Activated B cell treated with CpG ODN at 0.5 μM for 24 hours (primary cell): ENCODE results near the gene PJA2. TPM values are rescaled to one million over a fixed set of nuclear protein-coding genes. Genes with fewer than 3 reads are reported as not detected.

Source experiments
- ATAC-seq: fragments of 200-7000 bp; cut with Tn5 transposase; one replicate; pipeline ENCODE4 v1.10.0; 2021; ENCODE audit warnings: low read depth, mild to moderate bottlenecking, moderate library complexity
- CTCF ChIA-PET: fragments of 350-600 bp; sonication (Branson Sonifier 250); formaldehyde crosslinking; loops from one replicate; lab custom pipeline; 2021; ENCODE audit warnings: antibody characterized with exemption; lab: Charles Lee
- POLR2A ChIA-PET: fragments of 350-600 bp; sonication (Branson Sonifier 250); formaldehyde crosslinking; loops from one replicate; lab custom pipeline; 2021; ENCODE audit warnings: antibody characterized with exemption; lab: Charles Lee
- DNase-seq: peaks from one replicate; pipeline ENCODE4 v3.0.0; 2022
- H3K27ac Mint-ChIP-seq: one replicate; pipeline ENCODE4 v1.8.0; 2020; ENCODE audit warnings: mixed read lengths
- H3K27me3 Mint-ChIP-seq: one replicate; pipeline ENCODE4 v1.8.0; 2021; ENCODE audit warnings: mixed read lengths
- H3K36me3 Mint-ChIP-seq: one replicate; pipeline ENCODE4 v1.8.0; 2021; ENCODE audit warnings: low read depth, mixed read lengths
- H3K4me1 Mint-ChIP-seq: one replicate; pipeline ENCODE4 v1.8.0; 2021; ENCODE audit warnings: mixed read lengths
- H3K4me3 Mint-ChIP-seq: one replicate; pipeline ENCODE4 v1.8.0; 2020; ENCODE audit warnings: mild to moderate bottlenecking, mixed read lengths
- H3K9me3 Mint-ChIP-seq: one replicate; pipeline ENCODE4 v1.8.0; 2020; ENCODE audit warnings: mixed read lengths
- intact Hi-C: fragments of 100-400 bp; cut with micrococcal nuclease; formaldehyde crosslinking; loops from one replicate; pipeline ENCODE4 v1.15.1; 2024
- total RNA-seq: library from RNA; stranded (reverse); gene quantifications from 2 replicates; pipeline ENCODE4 v1.2.3, GENCODE V29; 2022
- TF ChIP-seq, protein P1 (sequence below): fragments of 200-600 bp; IDR thresholded peaks from one replicate; pipeline ENCODE4 v1.8.0; 2022; ENCODE audit warnings: antibody characterized with exemption, mild to moderate bottlenecking

The PJA2 gene
- total RNA-seq, 1 donor from 2014 or later = 58.0 TPM

DNA sequence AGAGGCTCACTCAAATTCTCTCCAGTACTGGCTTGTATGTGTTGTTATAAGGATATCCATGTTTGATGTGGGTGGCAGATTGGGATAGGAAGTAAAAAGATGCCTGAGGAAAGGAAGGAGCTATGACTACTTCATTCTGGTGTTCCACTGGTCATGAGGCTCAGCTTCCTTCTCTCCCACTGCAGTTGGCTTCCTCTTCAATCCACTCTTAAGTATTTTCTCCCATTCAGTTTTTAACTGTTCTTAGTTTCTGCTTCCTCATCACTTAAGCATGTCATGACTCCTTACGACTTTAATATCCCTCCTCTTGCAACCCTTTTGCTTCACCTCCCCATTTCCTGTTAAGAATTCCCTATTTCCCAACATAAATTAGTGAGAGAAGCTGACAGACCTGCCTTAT lies 81.1 kb downstream of the PJA2 start:
- POLR2A ChIA-PET = no interaction called here
- no peaks in the 10 kb centered on the region for H3K4me1 Mint-ChIP-seq

GRCh38 chr5:109327570-109327969 lies 82.2 kb downstream of the PJA2 start:
- Mint-ChIP-seq H3K27ac (no peak overlapping the region), H3K4me3 (no peak overlapping the region), H3K36me3 (peaks cover 45% of the 10 kb centered on the region), H3K9me3 (no peaks in the 10 kb centered on the region), H3K4me1 (no peaks in the 10 kb centered on the region), H3K27me3 (no peaks in the 10 kb centered on the region)
- no peak for ATAC-seq
- ChIA-PET POLR2A (no interaction called here), CTCF (no interaction called here)
- TF ChIP-seq, protein P1, sequence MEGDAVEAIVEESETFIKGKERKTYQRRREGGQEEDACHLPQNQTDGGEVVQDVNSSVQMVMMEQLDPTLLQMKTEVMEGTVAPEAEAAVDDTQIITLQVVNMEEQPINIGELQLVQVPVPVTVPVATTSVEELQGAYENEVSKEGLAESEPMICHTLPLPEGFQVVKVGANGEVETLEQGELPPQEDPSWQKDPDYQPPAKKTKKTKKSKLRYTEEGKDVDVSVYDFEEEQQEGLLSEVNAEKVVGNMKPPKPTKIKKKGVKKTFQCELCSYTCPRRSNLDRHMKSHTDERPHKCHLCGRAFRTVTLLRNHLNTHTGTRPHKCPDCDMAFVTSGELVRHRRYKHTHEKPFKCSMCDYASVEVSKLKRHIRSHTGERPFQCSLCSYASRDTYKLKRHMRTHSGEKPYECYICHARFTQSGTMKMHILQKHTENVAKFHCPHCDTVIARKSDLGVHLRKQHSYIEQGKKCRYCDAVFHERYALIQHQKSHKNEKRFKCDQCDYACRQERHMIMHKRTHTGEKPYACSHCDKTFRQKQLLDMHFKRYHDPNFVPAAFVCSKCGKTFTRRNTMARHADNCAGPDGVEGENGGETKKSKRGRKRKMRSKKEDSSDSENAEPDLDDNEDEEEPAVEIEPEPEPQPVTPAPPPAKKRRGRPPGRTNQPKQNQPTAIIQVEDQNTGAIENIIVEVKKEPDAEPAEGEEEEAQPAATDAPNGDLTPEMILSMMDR = no peak
- intact Hi-C loops = no loop called here
- no peak for DNase-seq

More for the DNA sequence above, 81.1 kb downstream of the PJA2 start:
- H3K9me3 Mint-ChIP-seq = no peaks in the 10 kb centered on the region
- peaks cover 51% of the 10 kb centered on the region for H3K36me3 Mint-ChIP-seq
- H3K27ac Mint-ChIP-seq = no peak overlapping the region
- TF ChIP-seq, protein P1 = no peak
- CTCF ChIA-PET = no interaction called here
- intact Hi-C loops = no loop called here
- no peak overlapping the region for H3K4me3 Mint-ChIP-seq
- H3K27me3 Mint-ChIP-seq = no peaks in the 10 kb centered on the region
- DNase-seq (no peak), ATAC-seq (no peak)

DNA sequence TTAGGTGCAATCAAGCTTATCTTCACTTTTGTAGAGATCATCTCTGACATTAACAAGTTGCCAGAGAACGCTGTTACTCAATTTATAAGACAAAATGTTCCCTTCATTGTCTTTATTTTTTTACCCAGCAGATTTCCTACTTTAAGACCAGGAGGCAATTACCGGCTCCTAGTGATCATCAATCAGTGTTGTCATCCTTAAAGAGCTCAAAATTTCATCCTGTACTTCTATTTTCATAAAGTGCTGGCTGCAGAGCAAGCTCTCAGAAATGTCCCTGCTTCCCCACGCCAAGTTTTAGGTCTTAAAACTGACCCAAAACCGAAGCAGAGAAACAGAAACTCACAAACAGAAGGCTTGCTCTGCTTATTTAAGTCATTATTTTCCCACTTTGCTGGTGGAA lies 82.9 kb downstream of the PJA2 start:
- Mint-ChIP-seq H3K9me3 (no peaks in the 10 kb centered on the region), H3K36me3 (peaks cover 45% of the 10 kb centered on the region), H3K4me1 (no peaks in the 10 kb centered on the region), H3K27me3 (no peaks in the 10 kb centered on the region), H3K4me3 (no peak overlapping the region), H3K27ac (no peak overlapping the region)
- DNase-seq = no peak
- intact Hi-C loops = no loop called here
- TF ChIP-seq, protein P1 = no peak
- CTCF ChIA-PET = interaction anchor here (1.3 kb wide), 1 partner anchor 39 kb away, joined by 3 read pairs; no protein-coding TSS in a partner anchor
- ATAC-seq = no peak
- POLR2A ChIA-PET = no interaction called here

GRCh38 chr5:109325456-109325855 lies 84.3 kb downstream of the PJA2 start:
- TF ChIP-seq, protein P1 = no peak
- no peak overlapping the region for H3K27ac Mint-ChIP-seq

GRCh38 chr5:109324931-109325330 lies 84.8 kb downstream of the PJA2 start:
- POLR2A ChIA-PET = no interaction called here
- H3K4me3 Mint-ChIP-seq = no peak overlapping the region
- TF ChIP-seq, protein P1 = no peak
- CTCF ChIA-PET = no interaction called here
- H3K27ac Mint-ChIP-seq = no peak overlapping the region
- ATAC-seq = no peak
- H3K27me3 Mint-ChIP-seq = no peaks in the 10 kb centered on the region
- intact Hi-C loops = no loop called here
- no peaks in the 10 kb centered on the region for H3K9me3 Mint-ChIP-seq
- H3K4me1 Mint-ChIP-seq = no peaks in the 10 kb centered on the region
- DNase-seq = no peak
- H3K36me3 Mint-ChIP-seq = peaks cover 31% of the 10 kb centered on the region

More at GRCh38 chr5:109325456-109325855, 84.3 kb downstream of the PJA2 start:
- no peaks in the 10 kb centered on the region for H3K27me3 Mint-ChIP-seq
- no peaks in the 10 kb centered on the region for H3K4me1 Mint-ChIP-seq
- intact Hi-C loops = no loop called here
- no peaks in the 10 kb centered on the region for H3K9me3 Mint-ChIP-seq
- CTCF ChIA-PET = no interaction called here
- no peak overlapping the region for H3K4me3 Mint-ChIP-seq
- POLR2A ChIA-PET = no interaction called here
- peaks cover 36% of the 10 kb centered on the region for H3K36me3 Mint-ChIP-seq
- DNase-seq (no peak), ATAC-seq (no peak)
